LHCN-M2 (cell line): ENCODE data around the gene LRPAP1. TPM values are rescaled to one million over a fixed set of nuclear protein-coding genes. Genes with fewer than 3 reads are reported as not detected.
"Not testable (repeated sequence)": the region's sequence is repeated elsewhere in the genome, so short reads cannot be mapped to it uniquely, and the experiment has no call there.

Source experiments
- DNase-seq: peaks from one replicate; pipeline ENCODE4 v3.0.0-alpha.2; 2012; ENCODE audit warnings: low read depth
- total RNA-seq: library from RNA; depleted of rRNA; stranded (reverse); fragments of >200 nt; gene quantifications from 2 replicates; pipeline ENCODE4 v1.2.3, GENCODE V29; 2014

LRPAP1 gene
- total RNA-seq, 1 experiment from 2014 or later: 211 TPM

DNA sequence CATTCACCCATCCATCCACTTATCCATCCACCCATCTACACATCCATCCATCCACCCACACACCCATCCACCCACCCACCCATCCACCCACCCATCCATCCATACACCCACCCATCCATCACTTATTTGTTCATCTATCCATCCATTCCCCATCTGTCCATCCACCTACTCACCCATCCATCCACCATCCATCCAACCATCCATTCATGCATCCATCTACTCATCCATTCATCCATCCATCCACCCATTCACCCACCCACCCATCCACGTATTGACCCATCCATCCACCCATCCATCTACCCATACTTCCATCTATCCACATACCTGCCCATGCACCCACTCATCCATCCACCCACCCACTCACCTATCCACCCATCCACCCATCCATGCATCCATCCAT is 28.2 kb upstream of the LRPAP1 start:
- not testable (repeated sequence) for DNase-seq

DNA sequence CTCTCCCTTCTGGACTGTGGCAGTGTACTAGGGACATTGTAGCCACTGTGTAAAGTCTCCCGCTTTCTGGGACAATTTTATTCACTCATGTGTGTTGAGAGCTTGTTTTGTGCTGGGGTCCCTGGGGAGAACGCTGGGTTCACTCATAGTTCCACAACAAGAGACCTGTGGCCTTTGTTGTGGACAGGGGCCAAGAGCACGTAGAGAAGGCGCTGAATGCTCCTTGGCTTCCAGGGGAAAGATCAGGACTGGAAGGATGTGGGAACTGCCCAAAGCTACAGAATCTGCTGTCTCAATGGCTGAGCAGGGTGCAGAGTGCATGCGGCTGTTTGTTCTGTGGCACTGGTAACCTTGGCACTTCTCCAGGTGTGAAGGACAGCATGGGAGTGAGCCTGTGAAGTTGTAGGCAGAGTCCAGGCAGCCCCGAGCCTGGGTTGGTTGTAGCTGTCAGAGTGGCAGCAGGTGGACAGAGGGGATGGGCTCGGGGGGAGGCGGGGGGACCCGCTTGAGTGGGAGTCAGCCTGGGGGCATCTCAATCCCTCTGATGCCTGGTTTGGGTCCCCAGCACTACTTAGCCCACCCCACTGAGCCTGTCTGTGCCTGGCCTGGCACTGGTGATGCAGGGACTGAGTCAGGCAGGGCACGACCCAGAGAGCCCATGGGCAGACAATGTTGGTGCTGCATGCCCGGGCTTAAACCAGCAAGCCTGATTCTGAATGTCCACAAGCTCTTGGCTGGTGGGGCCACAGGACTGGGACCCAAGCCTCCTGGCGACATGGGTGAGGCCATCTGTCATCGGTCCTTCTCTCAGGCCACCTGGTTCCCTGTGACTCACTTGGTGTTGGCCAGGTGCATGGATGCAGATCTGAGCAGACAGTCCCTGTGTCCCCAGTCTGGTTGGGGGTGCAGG is 27.4 kb upstream of the LRPAP1 start:
- DNase-seq: not testable (repeated sequence)

- DNase-seq: not testable (repeated sequence)
Measured at GRCh38 chr4:3558514-3558836, 26.3 kb upstream of the LRPAP1 start.

- DNase-seq: not testable (repeated sequence)
Measured at GRCh38 chr4:3557676-3558513, 25.7 kb upstream of the LRPAP1 start.

DNA sequence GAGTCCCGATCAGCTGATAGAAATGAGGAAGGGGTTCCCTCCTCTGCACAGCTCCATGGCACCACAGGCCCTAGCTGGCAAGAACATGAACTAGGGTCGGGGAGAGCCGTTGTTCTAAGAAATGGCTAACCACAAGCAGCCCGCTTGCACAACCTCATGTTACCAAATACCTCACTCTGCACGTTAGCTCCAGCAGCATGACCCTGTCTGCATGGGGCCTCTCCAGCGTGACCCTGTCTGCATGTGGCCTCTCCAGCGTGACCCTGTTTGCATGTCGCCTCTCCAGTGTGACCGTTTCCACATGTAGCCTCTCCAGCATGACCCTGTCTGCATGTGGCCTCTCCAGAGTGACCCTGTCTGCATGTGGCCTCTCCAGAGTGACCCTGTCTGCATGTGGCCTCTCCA is 24.9 kb upstream of the LRPAP1 start:
- not testable (repeated sequence) for DNase-seq

DNA sequence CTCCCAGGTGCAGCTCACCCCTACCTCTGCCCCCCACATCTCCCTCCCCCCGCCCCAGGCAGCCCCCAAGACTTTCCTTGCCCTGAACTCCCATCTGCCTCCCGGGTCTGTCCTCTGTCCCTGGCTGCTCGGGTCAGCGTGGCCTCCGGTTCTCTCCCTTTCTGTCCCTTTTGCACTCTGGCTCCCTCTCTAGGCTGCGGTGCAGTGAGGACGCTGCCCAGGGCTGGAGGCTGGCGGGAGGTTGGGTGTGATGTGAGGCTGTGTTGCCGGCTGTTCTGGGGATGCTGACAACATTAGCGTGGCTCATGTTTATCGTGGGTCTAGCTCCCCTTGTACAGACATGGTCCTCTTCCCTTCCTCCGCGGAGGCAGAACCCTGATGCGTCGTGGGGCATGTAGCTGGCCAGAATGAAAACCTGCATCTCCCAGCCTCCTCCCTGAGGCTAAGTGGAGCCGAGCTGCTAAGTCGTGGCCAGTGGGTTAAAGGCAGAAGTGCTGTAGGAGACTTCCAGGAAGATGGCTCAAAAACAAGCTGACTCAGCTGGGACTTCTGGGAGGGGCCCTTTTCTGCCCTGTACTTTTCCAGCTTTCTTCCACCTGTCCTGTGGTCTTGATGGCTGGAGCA is 24.1 kb upstream of the LRPAP1 start:
- DNase-seq: not testable (repeated sequence)

DNA sequence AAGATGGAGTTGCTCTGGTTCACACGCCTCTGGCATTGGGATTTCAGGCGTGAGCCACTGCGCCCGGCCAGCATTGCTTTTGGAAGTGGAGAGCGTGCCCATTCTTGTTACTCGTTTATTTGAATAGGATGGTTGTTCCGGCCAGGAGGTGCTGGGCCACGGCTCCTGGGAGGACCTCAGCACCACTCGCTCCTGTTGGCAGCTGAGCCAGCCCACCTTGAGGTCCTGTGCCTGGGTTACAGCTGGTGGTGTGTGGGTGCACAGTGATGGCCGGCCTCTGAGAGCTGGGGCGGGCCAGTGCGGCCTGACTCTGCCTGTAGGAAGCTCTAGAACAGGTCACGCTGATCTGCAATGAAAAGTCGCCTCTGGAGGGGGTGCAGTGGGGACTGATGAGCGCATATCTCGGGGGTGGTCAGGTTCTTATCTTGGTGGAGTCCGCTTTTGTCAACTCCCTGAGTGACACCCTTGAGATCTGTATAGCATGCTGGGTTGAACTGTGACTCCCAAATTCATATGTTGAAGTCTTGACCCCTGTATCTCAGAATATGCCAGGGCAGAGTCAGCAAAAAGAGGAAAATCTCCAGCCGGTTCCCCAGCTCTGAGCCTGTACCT is 23.3 kb upstream of the LRPAP1 start:
- DNase-seq: not testable (repeated sequence)

DNA sequence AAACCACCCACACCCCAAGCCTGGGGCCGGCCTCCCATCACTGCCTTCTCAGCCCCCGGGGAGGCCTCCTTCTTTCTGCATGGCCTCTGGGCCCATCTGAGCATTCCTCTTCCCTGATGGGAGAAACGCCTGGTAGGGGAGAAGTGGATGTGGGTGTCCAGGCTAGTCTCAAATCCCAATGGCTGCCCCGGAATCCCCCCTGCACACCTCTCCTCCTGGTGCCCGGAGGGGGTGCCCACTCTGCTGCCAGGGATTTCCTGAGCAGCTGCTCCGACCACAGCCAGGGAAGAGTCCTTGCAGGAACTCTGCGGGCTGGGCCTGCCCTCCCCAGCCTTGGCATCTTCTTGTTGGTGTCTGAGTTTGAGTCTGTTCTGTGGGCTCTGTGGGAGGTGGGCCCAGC is 19.1 kb upstream of the LRPAP1 start:
- not testable (repeated sequence) for DNase-seq

DNA sequence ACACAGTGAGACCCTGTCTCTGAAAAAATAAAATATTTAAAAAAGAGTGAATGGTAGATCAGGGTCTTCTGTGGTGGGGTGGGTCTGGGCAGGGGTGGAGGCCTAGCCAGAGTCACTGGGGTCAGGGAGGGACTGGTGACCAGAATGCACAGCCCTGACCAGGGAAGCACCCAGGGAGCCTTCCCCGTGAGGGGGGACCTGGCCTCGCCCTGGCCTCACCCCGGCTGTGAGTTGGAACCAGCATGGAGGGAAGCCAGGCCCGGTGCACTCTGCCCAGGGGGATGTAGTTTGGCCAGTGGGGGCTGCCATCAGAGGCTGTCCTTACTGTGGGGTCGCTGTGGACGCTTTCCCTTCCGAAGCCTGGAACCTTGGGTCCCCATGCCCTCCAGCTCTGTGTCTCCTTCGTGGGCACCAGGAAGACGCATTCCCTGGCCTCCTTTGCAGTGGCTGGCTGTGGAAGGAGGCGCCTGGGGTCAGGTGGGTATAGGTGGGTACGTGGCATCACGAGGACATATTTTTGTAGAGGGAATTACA is 18.6 kb upstream of the LRPAP1 start:
- DNase-seq: not testable (repeated sequence)

DNA sequence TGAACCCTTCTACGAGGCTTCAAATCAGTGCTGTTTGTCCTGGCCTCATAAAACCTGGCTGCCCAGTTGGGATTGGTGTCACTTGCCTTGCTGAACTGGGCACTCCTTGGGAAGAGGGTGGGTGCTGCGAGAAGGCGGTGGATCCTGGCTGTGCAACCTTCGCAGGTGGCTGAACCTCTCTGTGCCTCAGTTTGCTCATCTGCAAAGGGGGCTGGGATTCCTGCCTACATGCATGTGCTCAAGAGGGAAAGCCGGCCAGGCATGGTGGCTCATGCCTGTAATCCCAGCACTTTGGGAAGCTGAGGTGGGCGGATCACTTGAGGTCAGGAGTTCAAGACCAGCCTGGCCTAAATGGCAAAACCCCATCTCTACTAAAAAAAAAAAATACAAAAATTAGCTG is 17.8 kb upstream of the LRPAP1 start:
- not testable (repeated sequence) for DNase-seq

- not testable (repeated sequence) for DNase-seq
Measured at GRCh38 chr4:3549694-3550001, 17.4 kb upstream of the LRPAP1 start.

GRCh38 chr4:3548991-3549693 is 16.9 kb upstream of the LRPAP1 start:
- not testable (repeated sequence) for DNase-seq

- not testable (repeated sequence) for DNase-seq
Measured at GRCh38 chr4:3546721-3547120, 14.5 kb upstream of the LRPAP1 start.

GRCh38 chr4:3545351-3545750 is 13.1 kb upstream of the LRPAP1 start:
- DNase-seq: not testable (repeated sequence)

GRCh38 chr4:3544259-3545025 is 12.2 kb upstream of the LRPAP1 start:
- not testable (repeated sequence) for DNase-seq

GRCh38 chr4:3543415-3543814 is 11.2 kb upstream of the LRPAP1 start:
- DNase-seq: not testable (repeated sequence)

- not testable (repeated sequence) for DNase-seq
Measured at GRCh38 chr4:3538906-3539305, 6.7 kb upstream of the LRPAP1 start.

DNA sequence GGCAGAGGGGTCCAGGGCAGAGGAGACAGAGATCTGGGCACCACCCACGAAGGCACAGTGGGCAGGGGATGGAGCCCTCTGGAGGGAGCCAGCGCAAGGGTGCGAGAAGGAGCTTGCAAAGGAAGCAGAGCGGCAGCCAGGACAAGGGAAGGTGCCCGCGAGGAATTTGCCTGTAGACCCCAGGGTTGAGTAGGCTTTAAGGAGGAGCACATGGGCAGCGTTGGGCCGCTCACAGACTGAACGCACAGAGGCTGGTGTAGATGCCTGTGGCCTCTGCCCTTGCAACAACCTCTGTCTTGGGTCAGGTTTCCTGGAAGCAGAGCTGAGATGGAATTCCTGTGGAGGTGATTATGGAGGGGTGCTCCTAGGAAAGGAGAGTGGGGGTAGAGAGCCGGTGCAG is 3.6 kb upstream of the LRPAP1 start:
- not testable (repeated sequence) for DNase-seq

- no peak for DNase-seq
Measured at GRCh38 chr4:3533423-3533820, 1.2 kb upstream of the LRPAP1 start.
